Nephron progenitor cell (in vitro differentiated cells): ENCODE data around the gene AFG3L2.

Experiments
- DNase-seq: peaks from one replicate; pipeline ENCODE4 v3.0.0; 2021
- H3K27ac Mint-ChIP-seq: 2 replicates; pipeline ENCODE4 v1.8.0; 2021; ENCODE audit warnings: mild to moderate bottlenecking, moderate library complexity, mixed read lengths
- H3K27me3 Mint-ChIP-seq: 2 replicates; pipeline ENCODE4 v1.8.0; 2021; ENCODE audit warnings: mild to moderate bottlenecking, low read depth, mixed read lengths; ENCODE audit not compliant: poor library complexity
- H3K36me3 Mint-ChIP-seq: 2 replicates; pipeline ENCODE4 v1.8.0; 2021; ENCODE audit warnings: low read depth, mixed read lengths
- H3K4me1 Mint-ChIP-seq: 2 replicates; pipeline ENCODE4 v1.8.0; 2021; ENCODE audit warnings: mixed read lengths
- H3K4me3 Mint-ChIP-seq: 2 replicates; pipeline ENCODE4 v1.8.0; 2021; ENCODE audit warnings: mild to moderate bottlenecking, moderate library complexity, mixed read lengths
- H3K9me3 Mint-ChIP-seq: 2 replicates; pipeline ENCODE4 v1.8.0; 2021; ENCODE audit warnings: mild to moderate bottlenecking, moderate library complexity, mixed read lengths
- TF ChIP-seq, protein P1 (sequence below): fragments of 200-600 bp; sonication (generic); IDR thresholded peaks from 2 replicates; pipeline ENCODE4 v1.5.0; 2021; ENCODE audit warnings: antibody characterized with exemption

AFG3L2 gene

DNA sequence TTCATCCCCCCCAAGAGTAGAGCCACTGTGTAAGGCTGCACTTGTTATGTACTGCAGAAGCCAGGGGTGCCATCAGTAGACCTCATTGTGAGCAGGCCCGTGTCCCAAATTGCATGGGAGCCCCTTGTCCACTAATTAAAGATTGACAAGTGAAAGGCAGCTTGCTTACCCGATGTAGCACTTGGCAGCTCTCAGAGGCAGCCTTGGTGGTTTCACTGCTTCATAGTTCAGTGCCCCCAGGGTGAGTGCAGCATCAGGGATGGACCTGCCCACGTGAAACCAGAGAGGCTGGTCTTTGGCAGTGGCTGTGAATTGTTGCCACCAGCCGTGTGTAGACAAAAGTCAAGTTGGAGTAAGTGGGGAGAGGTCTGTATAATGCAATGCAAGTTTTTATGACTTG is 55.7 kb downstream of the AFG3L2 start:
- H3K27me3 Mint-ChIP-seq = no peaks in the 10 kb centered on the region

GRCh38 chr18:12318857-12319256 is 58.2 kb downstream of the AFG3L2 start:
- Mint-ChIP-seq H3K4me1 (peaks cover 15% of the 10 kb centered on the region), H3K9me3 (no peaks in the 10 kb centered on the region), H3K36me3 (peaks cover 46% of the 10 kb centered on the region), H3K27ac (no peak overlapping the region), H3K4me3 (no peak overlapping the region), H3K27me3 (no peaks in the 10 kb centered on the region)
- TF ChIP-seq, protein P1, sequence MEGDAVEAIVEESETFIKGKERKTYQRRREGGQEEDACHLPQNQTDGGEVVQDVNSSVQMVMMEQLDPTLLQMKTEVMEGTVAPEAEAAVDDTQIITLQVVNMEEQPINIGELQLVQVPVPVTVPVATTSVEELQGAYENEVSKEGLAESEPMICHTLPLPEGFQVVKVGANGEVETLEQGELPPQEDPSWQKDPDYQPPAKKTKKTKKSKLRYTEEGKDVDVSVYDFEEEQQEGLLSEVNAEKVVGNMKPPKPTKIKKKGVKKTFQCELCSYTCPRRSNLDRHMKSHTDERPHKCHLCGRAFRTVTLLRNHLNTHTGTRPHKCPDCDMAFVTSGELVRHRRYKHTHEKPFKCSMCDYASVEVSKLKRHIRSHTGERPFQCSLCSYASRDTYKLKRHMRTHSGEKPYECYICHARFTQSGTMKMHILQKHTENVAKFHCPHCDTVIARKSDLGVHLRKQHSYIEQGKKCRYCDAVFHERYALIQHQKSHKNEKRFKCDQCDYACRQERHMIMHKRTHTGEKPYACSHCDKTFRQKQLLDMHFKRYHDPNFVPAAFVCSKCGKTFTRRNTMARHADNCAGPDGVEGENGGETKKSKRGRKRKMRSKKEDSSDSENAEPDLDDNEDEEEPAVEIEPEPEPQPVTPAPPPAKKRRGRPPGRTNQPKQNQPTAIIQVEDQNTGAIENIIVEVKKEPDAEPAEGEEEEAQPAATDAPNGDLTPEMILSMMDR = no peak
- no peak for DNase-seq

More for the DNA sequence above, 55.7 kb downstream of the AFG3L2 start:
- peak; percentile 35 for DNase-seq
- no peak overlapping the region for H3K4me3 Mint-ChIP-seq
- H3K4me1 Mint-ChIP-seq = peaks cover 15% of the 10 kb centered on the region
- no peaks in the 10 kb centered on the region for H3K9me3 Mint-ChIP-seq
- H3K36me3 Mint-ChIP-seq = peaks cover 55% of the 10 kb centered on the region
- TF ChIP-seq, protein P1 = no peak
- H3K27ac Mint-ChIP-seq = no peak overlapping the region

- Mint-ChIP-seq H3K9me3 (peaks cover 4% of the 10 kb centered on the region), H3K27me3 (no peaks in the 10 kb centered on the region), H3K36me3 (peaks cover 47% of the 10 kb centered on the region), H3K4me1 (peaks cover 15% of the 10 kb centered on the region), H3K4me3 (no peak overlapping the region), H3K27ac (no peak overlapping the region)
- TF ChIP-seq, protein P1 = no peak
- no peak for DNase-seq
These were observed 58.7 kb downstream of the AFG3L2 start for GRCh38 chr18:12318334-12318697.

- H3K27ac Mint-ChIP-seq = no peak overlapping the region
- TF ChIP-seq, protein P1 = no peak
- H3K4me3 Mint-ChIP-seq = no peak overlapping the region
- no peaks in the 10 kb centered on the region for H3K27me3 Mint-ChIP-seq
- H3K4me1 Mint-ChIP-seq = peaks cover 15% of the 10 kb centered on the region
- H3K9me3 Mint-ChIP-seq = peaks cover 8% of the 10 kb centered on the region
- no peak for DNase-seq
- peaks cover 47% of the 10 kb centered on the region for H3K36me3 Mint-ChIP-seq
These were observed 59.2 kb downstream of the AFG3L2 start for GRCh38 chr18:12317664-12318333.

DNA sequence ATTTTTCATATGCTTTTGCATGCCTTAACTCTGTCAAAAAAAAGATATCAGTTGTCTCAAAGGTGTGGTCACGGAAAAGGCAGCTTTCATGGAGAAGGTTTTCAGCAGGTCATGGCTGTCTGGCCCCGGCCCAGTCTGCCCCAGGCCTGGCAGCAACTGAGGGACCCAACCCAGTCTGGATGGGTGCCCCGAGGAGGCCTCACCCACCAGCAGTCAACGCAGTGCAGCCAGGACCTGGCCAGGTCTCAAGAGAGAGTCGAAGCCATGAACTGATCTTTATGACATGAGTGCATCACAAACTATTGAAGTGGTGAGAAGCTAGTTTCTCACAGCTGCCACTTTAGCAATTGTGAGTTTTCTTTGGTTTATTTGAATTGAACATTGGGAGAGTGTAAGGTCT is 61.1 kb downstream of the AFG3L2 start:
- peaks cover 6% of the 10 kb centered on the region for H3K4me1 Mint-ChIP-seq
- H3K9me3 Mint-ChIP-seq = peaks cover 25% of the 10 kb centered on the region
- H3K4me3 Mint-ChIP-seq = no peak overlapping the region
- H3K27ac Mint-ChIP-seq = no peak overlapping the region
- H3K36me3 Mint-ChIP-seq = peaks cover 52% of the 10 kb centered on the region
- TF ChIP-seq, protein P1 = no peak
- no peak for DNase-seq
- no peaks in the 10 kb centered on the region for H3K27me3 Mint-ChIP-seq

- Mint-ChIP-seq H3K9me3 (peaks cover 29% of the 10 kb centered on the region), H3K4me3 (no peak overlapping the region), H3K4me1 (peaks cover 2% of the 10 kb centered on the region), H3K27ac (no peak overlapping the region), H3K27me3 (no peaks in the 10 kb centered on the region), H3K36me3 (peaks cover 52% of the 10 kb centered on the region)
- TF ChIP-seq, protein P1 = no peak
- no peak for DNase-seq
These were observed 61.5 kb downstream of the AFG3L2 start for GRCh38 chr18:12315490-12315889.
